IPS DF 4.7 (cell line): ENCODE data around the gene PKDREJ.

ENCODE experiments used
- DNase-seq: peaks from one replicate; pipeline ENCODE4 v3.0.0-alpha.2; 2013; ENCODE audit warnings: low spot score; ENCODE audit errors: extremely low read depth

The PKDREJ gene

DNA sequence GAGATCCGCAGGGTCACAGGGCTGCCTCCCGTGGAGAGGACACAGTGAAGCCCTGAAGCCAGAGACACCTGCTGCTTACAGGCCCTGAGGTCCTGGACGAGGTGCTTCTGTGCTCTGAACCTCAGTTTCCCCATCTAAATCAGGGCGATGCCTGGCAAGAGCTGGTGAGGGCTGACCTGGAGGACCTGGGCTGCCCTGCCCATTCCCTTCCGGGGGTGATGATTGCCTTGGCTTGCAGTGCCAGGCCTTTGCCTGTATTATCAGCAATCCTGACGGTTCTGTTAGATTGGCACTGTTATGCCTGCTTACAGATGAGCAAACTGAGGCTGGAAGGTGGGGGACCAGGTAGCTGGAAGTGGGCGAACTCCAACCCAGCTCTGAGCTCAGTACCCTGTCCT, 25.7 kb upstream of the PKDREJ start:
- no peak for DNase-seq

DNA sequence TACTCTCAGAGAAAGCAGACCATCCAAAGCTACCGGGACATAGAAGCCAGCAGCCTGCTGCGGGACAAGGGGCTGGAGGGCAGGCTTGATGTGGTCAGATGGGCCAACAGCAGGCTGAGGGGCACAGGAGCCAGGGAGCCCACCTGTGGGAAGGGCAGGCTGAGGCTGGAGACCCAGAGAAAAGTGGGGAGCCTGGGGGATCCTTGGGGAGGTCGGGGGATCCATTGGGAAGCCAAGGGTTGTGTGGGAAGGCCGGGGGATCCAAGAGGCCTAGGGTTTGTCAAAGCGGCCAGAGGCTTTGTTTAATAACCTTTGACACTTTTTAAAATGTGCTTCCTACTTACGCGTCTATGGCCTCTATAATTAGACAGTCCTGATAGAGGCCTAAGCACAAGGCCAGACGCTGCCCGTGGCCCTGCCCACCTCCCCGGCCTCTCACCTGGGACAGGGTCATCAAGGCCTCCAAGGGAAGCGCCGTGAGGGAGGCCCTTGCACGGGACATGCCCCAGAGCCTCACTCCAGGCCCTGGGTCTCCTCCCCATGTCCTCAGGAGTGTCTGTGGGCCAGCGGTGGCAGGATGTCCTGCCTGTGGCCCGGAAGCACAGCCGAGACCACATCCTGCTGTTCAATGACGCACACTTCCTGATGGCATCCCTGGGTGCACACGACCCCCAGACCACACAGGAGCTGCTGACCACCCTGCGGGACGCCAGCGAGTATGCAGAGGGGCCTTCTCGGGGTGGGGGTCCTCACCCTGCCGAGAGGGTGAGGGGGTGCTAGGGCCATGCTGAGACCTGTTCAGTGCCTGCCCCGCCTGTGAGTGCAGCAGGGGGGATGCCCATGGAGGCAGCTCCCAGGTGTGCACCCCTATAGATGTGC, 25.0 kb upstream of the PKDREJ start:
- DNase-seq = no peak

- DNase-seq = no peak
Measured at GRCh38 chr22:46286941-46287872, 24.1 kb upstream of the PKDREJ start.

DNA sequence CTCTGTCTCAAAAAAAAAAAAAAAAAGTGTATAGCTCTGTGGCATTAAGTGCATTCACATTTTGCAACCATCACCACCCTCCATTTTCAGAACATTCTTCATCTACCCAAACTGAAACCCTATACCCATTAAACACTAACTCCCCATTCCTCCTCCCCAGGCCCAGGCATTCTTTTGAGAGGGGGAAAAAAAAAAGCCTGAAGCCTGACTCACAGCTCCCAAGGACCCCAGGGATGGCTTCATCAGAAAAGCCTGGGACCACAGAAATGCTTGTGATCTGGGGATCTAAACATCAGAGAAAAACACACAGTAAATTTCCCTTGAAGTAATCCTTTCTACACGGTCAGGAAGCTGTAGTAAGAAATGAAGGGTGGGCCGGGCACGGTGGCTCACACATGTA, 22.9 kb upstream of the PKDREJ start:
- no peak for DNase-seq

GRCh38 chr22:46281866-46282678, 18.9 kb upstream of the PKDREJ start:
- no peak for DNase-seq

DNA sequence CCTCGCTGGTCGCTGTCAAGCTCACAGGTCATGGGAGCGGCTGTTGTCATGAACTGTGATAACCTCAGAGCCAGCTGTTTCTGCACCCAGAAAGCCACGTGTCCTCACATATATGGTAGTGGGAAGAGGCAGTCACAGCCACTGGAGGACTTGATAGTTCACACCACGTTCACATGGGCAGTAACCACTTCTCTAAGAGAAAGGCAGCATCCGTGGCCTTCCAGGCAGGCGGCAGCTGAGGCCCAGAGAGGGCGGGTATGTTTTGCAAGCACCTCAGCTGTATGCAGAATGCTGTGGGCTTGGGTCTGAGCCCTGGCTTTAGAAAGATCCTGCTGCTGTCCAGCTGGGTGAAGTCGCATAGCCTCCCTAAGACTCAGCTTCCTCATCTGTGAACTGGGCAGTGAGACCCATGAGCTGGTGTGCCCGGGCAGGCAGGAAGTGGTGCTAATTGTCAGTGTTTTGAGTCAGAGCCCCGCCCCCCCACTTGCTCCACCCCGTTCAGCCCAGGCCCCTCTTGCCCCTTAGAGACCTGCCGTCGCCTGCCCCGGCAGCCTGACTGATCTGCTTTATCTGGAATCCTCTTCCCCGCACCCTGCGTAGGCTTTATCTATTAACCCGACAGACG, 18.0 kb upstream of the PKDREJ start:
- no peak for DNase-seq

GRCh38 chr22:46280063-46280817, 17.1 kb upstream of the PKDREJ start:
- no peak for DNase-seq

GRCh38 chr22:46278656-46279645, 15.8 kb upstream of the PKDREJ start:
- DNase-seq = no peak

DNA sequence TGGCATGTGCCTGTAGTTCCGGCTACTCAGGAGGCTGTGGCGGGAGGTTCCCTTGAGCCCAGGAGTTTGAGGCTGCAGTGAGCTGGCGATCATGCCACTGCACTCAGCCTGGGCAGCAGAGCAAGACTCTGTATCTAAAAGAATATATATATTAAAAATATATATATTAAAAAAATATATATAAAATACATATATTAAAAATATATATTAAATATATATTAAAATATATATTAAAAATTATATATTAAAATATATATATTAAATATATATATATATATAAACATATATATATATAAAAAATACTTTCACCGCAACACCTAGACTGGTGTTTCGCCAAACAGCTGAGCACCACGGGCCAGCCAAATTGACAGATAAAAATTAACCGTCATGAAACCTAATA, 13.4 kb upstream of the PKDREJ start:
- no peak for DNase-seq

- no peak for DNase-seq
Measured at GRCh38 chr22:46275455-46276122, 12.4 kb upstream of the PKDREJ start.

DNA sequence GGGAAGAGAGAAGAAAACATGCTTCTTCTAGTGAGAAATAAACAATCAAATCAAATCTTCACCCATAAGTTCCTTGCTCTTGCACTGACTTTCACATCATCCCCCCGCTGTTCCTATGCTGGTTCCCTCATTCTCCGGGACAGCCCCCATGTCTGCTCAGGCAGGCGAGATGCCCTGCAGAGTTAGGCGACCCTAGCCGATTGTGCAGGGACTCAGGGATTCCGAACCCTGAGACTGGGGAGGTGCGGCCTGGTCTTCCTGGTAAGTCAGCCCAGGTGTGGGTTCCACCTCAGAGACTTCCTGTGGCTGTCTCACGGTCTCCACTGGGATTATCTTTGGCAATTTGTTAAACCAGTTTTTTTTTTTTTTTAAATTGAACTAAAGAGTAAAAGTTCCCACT, 11.2 kb upstream of the PKDREJ start:
- DNase-seq = no peak

- no peak for DNase-seq
Measured at GRCh38 chr22:46273432-46274148, 10.4 kb upstream of the PKDREJ start.

- DNase-seq = no peak
Measured at GRCh38 chr22:46272762-46273431, 9.8 kb upstream of the PKDREJ start.

GRCh38 chr22:46272196-46272595, 9.1 kb upstream of the PKDREJ start:
- no peak for DNase-seq

- DNase-seq = no peak
Measured at GRCh38 chr22:46269564-46269963, 6.4 kb upstream of the PKDREJ start.

- DNase-seq = no peak
Measured at GRCh38 chr22:46267431-46268279, 4.5 kb upstream of the PKDREJ start, which contains the start of gene TTC38. TTC38 (plus strand) TSS chr22:46268008; CDS start chr22:46268040, 32 bp downstream.
